GM18909 (cell line): Measurements from ENCODE around the gene TENM3.

Experiments
- ATAC-seq: cut with Tn5 transposase; IDR thresholded peaks from one replicate; pipeline ENCODE4 v1.9.1; 2021; ENCODE audit warnings: mild to moderate bottlenecking; ENCODE audit not compliant: unreplicated experiment, poor library complexity

TENM3 gene

DNA sequence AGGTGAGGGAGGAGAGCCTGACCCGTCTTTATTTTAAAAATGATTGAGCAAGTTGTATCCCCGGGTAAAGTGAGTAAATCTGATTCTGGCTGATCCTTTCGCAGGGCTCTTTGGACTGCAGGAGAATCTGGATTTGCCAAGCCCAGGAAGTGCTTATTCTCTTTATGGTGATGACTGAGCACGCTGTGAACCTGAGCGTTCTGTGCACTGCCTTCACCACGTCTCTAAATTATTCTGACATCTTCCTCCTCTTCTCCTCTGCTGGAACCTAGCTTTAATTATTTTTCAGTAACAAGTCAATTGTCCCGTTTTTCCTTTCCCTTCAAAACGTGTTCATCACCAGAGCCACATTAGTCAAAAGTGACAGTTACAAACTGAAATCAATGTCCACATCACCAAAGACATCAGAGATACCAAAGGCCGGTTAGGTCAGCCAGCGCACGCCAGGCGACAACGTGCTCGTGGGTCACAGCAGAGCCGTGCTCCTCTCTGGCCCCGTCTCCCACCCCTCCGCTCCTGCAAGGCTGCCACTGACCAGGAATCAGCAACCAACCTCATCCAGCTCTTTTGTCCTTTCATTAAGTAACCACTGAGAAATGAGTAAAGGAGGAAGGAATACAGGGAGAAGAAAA is 599.7 kb downstream of the TENM3 start:
- no peak for ATAC-seq

DNA sequence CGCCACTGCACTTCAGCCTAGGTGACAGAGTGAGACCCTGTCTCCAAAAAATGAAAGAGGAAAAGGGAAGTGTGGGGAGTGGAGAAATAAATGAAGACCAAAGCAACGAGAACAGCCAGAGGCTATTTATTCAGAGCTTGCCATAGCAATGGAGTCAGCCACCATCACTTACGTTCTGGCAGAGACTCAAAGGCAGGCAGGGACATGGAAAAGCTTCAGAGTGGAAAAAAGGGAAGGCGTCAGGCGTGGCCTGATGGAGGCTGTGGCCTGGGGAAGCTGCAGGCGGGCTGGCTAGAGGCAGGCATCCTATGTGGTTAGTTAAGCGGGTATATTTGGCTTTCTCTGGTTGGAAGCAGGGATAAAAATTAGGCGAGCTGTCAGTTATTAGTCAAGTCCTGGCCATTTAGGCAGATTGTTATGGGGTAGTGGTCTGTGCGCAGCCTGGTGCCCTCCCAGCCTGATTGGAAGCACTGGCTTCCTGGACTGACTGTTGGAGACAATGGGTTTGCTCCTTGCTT is 600.7 kb downstream of the TENM3 start:
- no peak for ATAC-seq

DNA sequence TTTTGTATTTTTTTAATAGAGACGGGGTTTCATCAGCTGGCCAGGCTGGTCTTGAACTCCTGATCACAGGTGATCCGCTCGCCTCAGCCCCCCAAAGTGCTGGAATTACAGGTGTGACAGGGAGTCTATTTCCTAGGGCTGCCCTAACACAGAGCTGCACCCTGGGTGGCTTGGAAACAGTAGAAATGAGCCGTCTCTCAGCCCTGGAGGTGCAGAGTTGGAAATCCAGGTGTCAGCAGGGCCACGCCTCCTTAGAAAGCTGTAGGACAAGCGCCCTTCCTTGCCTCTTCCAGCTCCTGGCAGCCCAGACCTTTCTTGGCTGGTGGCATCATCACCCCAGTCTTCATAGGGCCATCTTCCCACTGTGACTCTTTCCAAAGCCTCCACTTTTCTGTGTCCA is 602.4 kb downstream of the TENM3 start:
- ATAC-seq, result no peak

DNA sequence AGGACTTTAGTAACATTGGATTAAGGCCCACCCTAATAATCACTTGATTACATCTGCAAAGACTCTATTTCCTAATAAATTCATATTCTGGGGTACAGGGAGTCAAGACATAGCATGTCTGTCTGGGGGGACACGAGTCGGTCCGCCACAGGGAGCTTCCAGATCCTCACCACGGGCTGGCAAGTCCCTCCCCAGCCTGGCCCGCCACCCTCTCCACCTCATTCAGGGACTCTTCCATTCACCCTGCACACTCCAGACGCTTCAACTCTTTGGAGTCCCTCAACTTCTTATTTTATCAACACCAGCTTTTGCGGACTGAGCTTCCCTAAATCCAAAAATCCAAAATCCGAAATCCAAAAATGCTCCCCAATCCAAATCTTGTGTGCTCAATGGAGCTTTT is 602.8 kb downstream of the TENM3 start:
- ATAC-seq, result no peak

DNA sequence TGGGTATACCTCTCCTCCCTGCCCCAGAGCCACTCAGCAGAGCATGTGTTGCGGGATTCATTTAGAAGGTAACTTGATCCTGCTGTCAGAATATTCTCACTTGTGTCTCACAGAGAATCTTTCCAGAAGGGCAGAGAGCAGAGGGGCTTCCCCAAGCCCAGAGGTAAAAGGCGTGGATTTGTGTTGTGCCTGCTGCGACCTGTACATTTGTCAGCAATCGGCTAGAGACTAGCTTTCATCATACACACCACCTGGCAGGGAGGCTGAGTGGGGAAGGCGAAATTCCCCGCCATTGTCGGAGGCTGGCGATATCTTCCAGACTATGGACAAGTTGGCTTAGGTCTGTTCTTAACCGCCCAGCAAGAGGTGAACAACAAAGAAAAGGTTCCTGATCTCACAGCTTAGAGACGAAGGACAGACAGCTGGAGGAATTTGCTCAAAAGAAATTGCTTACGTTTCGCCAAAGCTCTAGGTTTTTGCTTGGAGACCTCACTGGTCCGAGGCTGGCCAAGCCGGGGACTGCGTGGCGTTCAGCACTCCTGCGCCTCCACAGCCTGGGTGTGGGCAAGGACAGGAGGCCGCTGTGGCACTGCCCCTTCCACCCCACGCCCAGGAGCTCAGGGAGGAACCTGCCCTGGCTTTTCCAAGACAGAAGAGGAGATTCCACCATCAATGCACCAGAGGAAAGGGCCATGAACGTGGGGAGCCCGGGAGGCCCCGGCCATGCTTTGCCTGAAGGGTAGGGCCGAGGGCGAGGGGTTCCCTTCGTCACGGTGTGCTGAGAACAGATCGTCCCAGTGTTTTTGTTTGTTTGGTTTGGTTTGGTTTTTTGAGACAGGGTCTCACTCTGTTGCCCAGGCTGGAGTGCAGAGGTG is 604.6 kb downstream of the TENM3 start:
- no peak for ATAC-seq

DNA sequence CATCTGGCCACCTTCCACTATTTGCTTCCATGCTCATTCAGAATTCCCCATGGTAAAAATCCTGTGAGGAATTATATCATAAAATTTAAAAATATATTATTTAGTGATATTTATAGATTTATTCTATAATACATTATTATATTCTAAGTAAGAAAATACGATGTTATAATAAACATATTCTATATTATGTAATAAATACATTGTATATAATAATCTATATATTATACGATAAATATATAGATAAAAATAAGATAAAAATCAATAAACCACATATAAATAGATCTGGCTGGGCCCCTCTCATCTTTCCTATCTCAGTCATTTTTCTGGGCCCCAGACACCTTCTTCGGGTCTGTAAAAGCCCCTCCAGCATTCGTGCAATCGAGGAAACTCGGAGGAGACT is 605.5 kb downstream of the TENM3 start:
- no peak for ATAC-seq
